WTC11 (cell line): ENCODE data around the gene INPP4B. TPM values are rescaled to one million over a fixed set of nuclear protein-coding genes. Genes with fewer than 3 reads are reported as not detected.

Source experiments
- ATAC-seq: fragments of 200-7000 bp; cut with Tn5 transposase; 2 replicates; pipeline ENCODE4 v1.10.0; 2021; ENCODE audit warnings: mild to moderate bottlenecking, moderate library complexity
- CTCF ChIA-PET: fragments of 300-600 bp; sonication (Branson Sonifier 250); formaldehyde crosslinking; loops from one replicate; lab custom pipeline; 2021; ENCODE audit warnings: antibody characterized with exemption; lab: Charles Lee
- POLR2A ChIA-PET: fragments of 350-600 bp; sonication (Branson Sonifier 250); formaldehyde crosslinking; loops from one replicate; lab custom pipeline; 2021; ENCODE audit warnings: antibody characterized with exemption; lab: Charles Lee
- DNase-seq: peaks from one replicate; pipeline ENCODE4 v3.0.0; 2021; ENCODE audit warnings: low spot score
- H3K27ac Mint-ChIP-seq: 2 replicates; pipeline ENCODE4 v1.8.0; 2021; ENCODE audit warnings: mixed read lengths
- H3K27me3 Mint-ChIP-seq: 2 replicates; pipeline ENCODE4 v1.8.0; 2021; ENCODE audit warnings: low read depth, mild to moderate bottlenecking, moderate library complexity, mixed read lengths
- H3K36me3 Mint-ChIP-seq: 2 replicates; pipeline ENCODE4 v1.8.0; 2021; ENCODE audit warnings: mixed read lengths
- H3K4me1 Mint-ChIP-seq: 2 replicates; pipeline ENCODE4 v1.8.0; 2022; ENCODE audit warnings: mixed read lengths
- H3K4me3 Mint-ChIP-seq: 2 replicates; pipeline ENCODE4 v1.8.0; 2021; ENCODE audit warnings: mild to moderate bottlenecking, moderate library complexity, mixed read lengths
- H3K9me3 Mint-ChIP-seq: 2 replicates; pipeline ENCODE4 v1.8.0; 2021; ENCODE audit warnings: mixed read lengths
- AFF4 ChIP-seq: sonication (generic); formaldehyde crosslinking; IDR thresholded peaks from 2 replicates; pipeline ENCODE4 v1.8.1; 2023; ENCODE audit warnings: mild to moderate bottlenecking, missing genetic modification reagents, borderline replicate concordance
- ATF6 ChIP-seq: sonication (generic); formaldehyde crosslinking; IDR thresholded peaks from 2 replicates; pipeline ENCODE4 v1.8.1; 2023; ENCODE audit warnings: mild to moderate bottlenecking, missing genetic modification reagents
- CDX4 ChIP-seq: fragments of 250-450 bp; sonication (Bioruptor Pico); IDR thresholded peaks from 2 replicates; pipeline ENCODE4 v1.9.0; 2021; ENCODE audit warnings: moderate library complexity, mild to moderate bottlenecking, inconsistent platforms, borderline replicate concordance
- E2F5 ChIP-seq: sonication (generic); formaldehyde crosslinking; IDR thresholded peaks from 2 replicates; pipeline ENCODE4 v1.8.1; 2022; ENCODE audit warnings: mild to moderate bottlenecking, moderate library complexity, missing genetic modification reagents
- ERG ChIP-seq: fragments of 250-450 bp; sonication (Bioruptor Pico); IDR thresholded peaks from 2 replicates; pipeline ENCODE4 v1.8.0; 2021; ENCODE audit warnings: mild to moderate bottlenecking
- ESRRA ChIP-seq: sonication (generic); formaldehyde crosslinking; IDR thresholded peaks from 2 replicates; pipeline ENCODE4 v1.8.1; 2022; ENCODE audit warnings: mild to moderate bottlenecking, missing genetic modification reagents, borderline replicate concordance
- IRF2 ChIP-seq: sonication (generic); formaldehyde crosslinking; IDR thresholded peaks from 2 replicates; pipeline ENCODE4 v1.8.0; 2022; ENCODE audit warnings: low read depth, missing genetic modification reagents, borderline replicate concordance
- MAX ChIP-seq: sonication (generic); formaldehyde crosslinking; IDR thresholded peaks from 2 replicates; pipeline ENCODE4 v1.8.0; 2022; ENCODE audit warnings: mild to moderate bottlenecking, missing genetic modification reagents
- MLX ChIP-seq: sonication (generic); formaldehyde crosslinking; IDR thresholded peaks from 2 replicates; pipeline ENCODE4 v1.8.1; 2023; ENCODE audit warnings: mild to moderate bottlenecking, missing genetic modification reagents, moderate library complexity
- NFYB ChIP-seq: sonication (generic); formaldehyde crosslinking; conservative IDR thresholded peaks from 2 replicates; pipeline ENCODE4 v1.8.0; 2022; ENCODE audit warnings: low read depth, missing genetic modification reagents
- OVOL2 ChIP-seq: fragments of 250-450 bp; sonication (Bioruptor Pico); IDR thresholded peaks from 2 replicates; pipeline ENCODE4 v1.9.0; 2021; ENCODE audit warnings: mild to moderate bottlenecking, borderline replicate concordance
- PRDM15 ChIP-seq: sonication (generic); formaldehyde crosslinking; IDR thresholded peaks from 2 replicates; pipeline ENCODE4 v1.8.0; 2022; ENCODE audit warnings: missing genetic modification reagents
- SMAD3 ChIP-seq: sonication (generic); formaldehyde crosslinking; IDR thresholded peaks from 2 replicates; pipeline ENCODE4 v1.8.0; 2022; ENCODE audit warnings: missing genetic modification reagents, mild to moderate bottlenecking, borderline replicate concordance
- SMAD4 ChIP-seq: sonication (generic); formaldehyde crosslinking; IDR thresholded peaks from 2 replicates; pipeline ENCODE4 v1.8.0; 2022; ENCODE audit warnings: mild to moderate bottlenecking, missing genetic modification reagents
- TCF7 ChIP-seq: sonication (generic); formaldehyde crosslinking; IDR thresholded peaks from 2 replicates; pipeline ENCODE4 v1.8.0; 2022; ENCODE audit warnings: mild to moderate bottlenecking, low read depth, missing genetic modification reagents, moderate library complexity
- USF1 ChIP-seq: sonication (generic); formaldehyde crosslinking; IDR thresholded peaks from 2 replicates; pipeline ENCODE4 v1.8.0; 2022; ENCODE audit warnings: mild to moderate bottlenecking, missing genetic modification reagents
- USF2 ChIP-seq: sonication (generic); formaldehyde crosslinking; IDR thresholded peaks from 2 replicates; pipeline ENCODE4 v1.8.1; 2023; ENCODE audit warnings: mild to moderate bottlenecking, missing genetic modification reagents, moderate library complexity
- ZNF121 ChIP-seq: sonication (generic); formaldehyde crosslinking; IDR thresholded peaks from 2 replicates; pipeline ENCODE4 v1.8.0; 2023; ENCODE audit warnings: missing genetic modification reagents
- total RNA-seq: library from RNA; stranded (reverse); gene quantifications from 3 replicates; pipeline ENCODE4 v1.2.3, GENCODE V29; 2021

INPP4B gene
- total RNA-seq, 1 experiment from 2014 or later, result 0.92 TPM

GRCh38 chr4:142130666-142131065, 715.4 kb downstream of the INPP4B start:
- H3K27me3 Mint-ChIP-seq, result no peaks in the 10 kb centered on the region
- no peak overlapping the region for H3K4me3 Mint-ChIP-seq
- ChIA-PET CTCF (no interaction called here), POLR2A (no interaction called here)
- H3K27ac Mint-ChIP-seq, result no peak overlapping the region
- no peaks in the 10 kb centered on the region for H3K9me3 Mint-ChIP-seq
- ATAC-seq (no peak), DNase-seq (no peak)
- H3K4me1 Mint-ChIP-seq, result peaks cover 3% of the 10 kb centered on the region; the same call in 1 of the 2 replicates
- TF ChIP-seq AFF4 (CRISPR knock-in tag) (no peak), ZNF121 (CRISPR knock-in tag) (no peak)
- no peaks in the 10 kb centered on the region for H3K36me3 Mint-ChIP-seq

- peaks cover 3% of the 10 kb centered on the region; the same call in 1 of the 2 replicates for H3K4me1 Mint-ChIP-seq
- CTCF ChIA-PET, result no interaction called here
- TF ChIP-seq USF2 (CRISPR knock-in tag), result no peak
- no peak for TF ChIP-seq MLX (CRISPR knock-in tag)
- no peak for TF ChIP-seq MAX (CRISPR knock-in tag)
- TF ChIP-seq SMAD4 (CRISPR knock-in tag), result no peak
- TF ChIP-seq TCF7, result no peak
- TF ChIP-seq ESRRA (CRISPR knock-in tag), result no peak
- TF ChIP-seq NFYB (CRISPR knock-in tag), result no peak
- TF ChIP-seq CDX4, result no peak
- TF ChIP-seq OVOL2 (CRISPR knock-in tag), result no peak
- TF ChIP-seq SMAD3 (CRISPR knock-in tag), result no peak
- TF ChIP-seq ZNF121 (CRISPR knock-in tag), result no peak
- TF ChIP-seq ERG, result no peak
- no peak for TF ChIP-seq IRF2 (CRISPR knock-in tag)
- no peak for TF ChIP-seq E2F5 (CRISPR knock-in tag)
- TF ChIP-seq PRDM15 (CRISPR knock-in tag), result no peak
- TF ChIP-seq USF1, result no peak
- TF ChIP-seq ATF6 (CRISPR knock-in tag), result no peak
Observed at GRCh38 chr4:142129931-142130330, 716.2 kb downstream of the INPP4B start.

More at GRCh38 chr4:142129931-142130330, 716.2 kb downstream of the INPP4B start:
- Mint-ChIP-seq H3K27ac (no peak overlapping the region), H3K27me3 (no peaks in the 10 kb centered on the region), H3K9me3 (no peaks in the 10 kb centered on the region), H3K4me3 (no peak overlapping the region), H3K36me3 (no peaks in the 10 kb centered on the region)
- ATAC-seq (no peak), DNase-seq (no peak)
- POLR2A ChIA-PET, result no interaction called here
